CD4-positive, alpha-beta T cell treated with Interleukin-17A for 1 hour (primary cell): ENCODE measurements around the gene TRIB2.

Experiments
- DNase-seq: peaks from one replicate; pipeline ENCODE4 v3.0.0-alpha.2; 2020

TRIB2 gene

DNA sequence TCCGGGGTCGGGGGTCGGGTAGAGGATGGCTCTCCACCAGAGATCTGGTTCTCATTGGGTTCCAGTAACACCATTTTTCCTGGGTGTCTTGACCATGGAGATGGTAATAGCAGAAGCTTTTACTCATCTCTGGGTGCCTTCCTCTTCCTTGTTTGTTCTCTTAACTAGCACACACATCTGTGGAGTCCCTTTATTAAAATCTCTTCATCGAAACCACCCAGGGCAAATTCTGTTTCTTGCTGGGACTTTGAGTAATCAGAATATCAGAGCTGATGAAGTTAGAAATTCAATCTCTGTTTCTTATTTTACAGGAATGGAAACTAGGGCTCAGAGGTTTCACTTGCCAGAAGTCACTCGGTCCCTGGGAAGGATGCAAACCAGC, 15.0 kb upstream of the TRIB2 start:
- DNase-seq: no peak

DNA sequence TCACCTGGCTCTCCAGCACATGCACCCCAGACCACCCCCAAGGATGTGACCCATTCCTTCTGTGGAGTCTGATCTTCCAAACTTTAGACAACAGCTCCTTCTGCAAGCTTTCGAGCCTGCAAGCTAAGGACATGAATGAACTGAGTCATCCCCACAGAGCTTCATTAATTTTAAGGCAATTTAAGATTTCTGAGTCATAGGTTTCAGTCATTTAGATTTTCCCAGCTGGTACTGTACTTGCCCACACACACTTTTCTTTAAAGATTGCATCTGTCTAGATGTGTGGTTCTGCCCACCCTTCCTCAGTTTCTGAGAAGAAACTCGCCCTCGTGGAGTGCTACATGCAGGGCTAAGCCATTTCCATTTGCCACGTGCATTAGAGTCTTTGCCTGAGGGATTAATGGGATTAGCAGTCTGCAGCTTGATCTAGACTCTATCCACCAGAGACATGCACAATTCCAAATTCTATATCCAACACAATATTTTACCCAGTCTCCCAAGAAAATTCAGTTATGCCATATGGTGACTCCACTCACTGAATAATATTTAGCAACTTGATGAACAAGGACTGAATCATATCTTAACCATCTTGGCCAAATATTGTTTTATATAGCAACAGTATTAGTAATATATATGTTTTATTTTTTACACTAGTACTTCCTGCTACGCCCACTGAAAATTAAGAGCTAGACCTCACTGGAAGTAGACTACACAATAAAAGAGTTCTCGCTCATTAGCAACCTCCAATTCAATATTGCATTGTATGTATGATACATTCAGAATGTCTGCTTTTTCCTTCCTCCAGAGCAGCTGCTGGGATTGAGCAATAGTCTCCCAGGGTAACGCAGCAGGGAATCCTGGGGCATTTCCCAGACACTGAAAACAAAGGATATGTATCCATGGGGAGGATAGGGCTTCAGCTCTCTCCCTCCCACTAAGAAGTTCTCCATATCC, 14.3 kb upstream of the TRIB2 start:
- DNase-seq: no peak

DNA sequence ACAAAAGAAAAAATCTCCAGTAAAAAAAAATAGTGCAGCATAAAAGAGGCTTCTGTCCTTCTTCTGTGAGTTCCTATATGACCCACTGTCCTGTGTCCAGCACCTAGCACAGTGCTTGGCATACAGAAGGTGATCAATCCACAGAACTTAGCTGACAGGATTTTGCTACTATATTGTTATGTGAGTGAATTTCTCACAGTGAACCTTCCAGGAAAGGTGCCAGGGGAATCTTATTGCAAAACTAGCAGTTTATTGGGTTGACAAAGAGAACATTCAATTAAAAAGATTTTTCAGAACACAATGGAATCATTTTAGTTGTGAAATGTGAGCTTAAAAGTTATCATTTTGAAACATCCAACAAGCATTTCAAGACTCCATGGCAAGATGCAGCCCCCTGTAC, 12.4 kb upstream of the TRIB2 start:
- DNase-seq: no peak

DNA sequence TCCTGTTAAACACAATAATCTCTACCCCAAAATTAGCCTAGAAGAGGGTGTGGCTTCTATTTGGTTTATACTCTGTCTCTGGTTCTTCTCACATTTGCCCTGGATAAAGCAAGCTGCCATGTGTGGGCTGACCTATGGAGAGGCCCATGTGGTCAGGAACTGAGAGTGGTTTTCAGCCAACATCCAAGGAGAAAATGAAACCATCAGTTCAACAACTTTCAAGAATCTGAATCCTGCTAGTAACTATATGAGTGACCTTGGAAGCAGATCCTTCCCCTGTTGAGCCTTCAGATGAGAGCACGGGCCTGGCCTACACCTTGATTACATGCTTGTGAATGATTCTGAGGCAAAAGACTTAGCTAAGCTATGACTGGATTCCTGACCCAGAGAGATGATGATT, 11.5 kb upstream of the TRIB2 start:
- DNase-seq: no peak

DNA sequence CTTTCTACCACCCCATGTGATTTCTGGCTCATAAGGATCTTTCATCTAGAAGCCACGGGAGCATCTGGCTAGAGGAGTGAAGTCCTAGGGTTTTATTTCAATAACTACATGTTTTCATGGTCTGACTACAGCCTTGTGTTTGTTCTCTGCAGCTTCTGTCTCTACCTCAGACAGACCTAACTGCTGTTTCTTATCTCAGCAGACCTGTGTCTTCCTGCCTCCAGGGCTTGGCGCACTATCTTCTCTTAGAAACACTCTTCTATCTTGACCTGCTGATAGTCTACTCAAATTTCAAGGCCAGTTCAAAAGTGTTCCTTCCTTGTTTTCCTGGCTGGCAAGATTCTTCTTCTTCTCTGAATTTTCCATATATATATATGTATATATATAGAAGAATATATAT, 11.0 kb upstream of the TRIB2 start:
- DNase-seq: no peak

DNA sequence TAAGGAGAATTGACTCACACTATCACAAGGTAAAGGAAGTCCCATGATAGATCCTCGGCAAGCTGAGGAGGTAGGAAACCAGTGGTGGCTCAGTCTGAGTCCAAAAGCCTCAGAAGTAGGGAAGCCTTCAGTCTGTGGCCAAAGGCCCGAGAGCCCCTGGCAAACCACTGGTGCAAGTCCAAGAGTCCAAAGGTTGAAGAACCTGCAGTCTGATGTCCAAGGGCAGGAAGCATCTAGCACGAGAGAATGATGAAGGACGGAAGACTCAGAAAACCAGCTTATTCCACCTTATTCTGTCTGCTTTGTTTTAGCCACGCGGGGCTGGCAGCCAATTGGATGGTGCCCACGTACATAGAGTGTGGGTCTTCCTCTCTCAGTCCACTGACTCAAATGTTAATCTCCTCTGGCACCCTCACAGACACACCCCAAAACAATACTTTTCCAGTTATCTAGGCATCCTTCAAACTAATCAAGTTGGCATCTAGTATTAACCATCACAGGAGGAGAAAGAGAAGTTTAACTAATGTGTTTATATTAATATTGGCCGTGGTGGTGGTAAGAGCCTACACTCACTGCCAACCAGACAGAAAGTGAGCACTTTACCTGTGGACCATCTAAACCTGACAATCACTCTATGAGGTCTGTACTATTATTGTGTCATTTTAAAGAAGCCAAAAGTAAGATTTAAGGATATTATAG, 8.1 kb upstream of the TRIB2 start:
- DNase-seq: no peak

DNA sequence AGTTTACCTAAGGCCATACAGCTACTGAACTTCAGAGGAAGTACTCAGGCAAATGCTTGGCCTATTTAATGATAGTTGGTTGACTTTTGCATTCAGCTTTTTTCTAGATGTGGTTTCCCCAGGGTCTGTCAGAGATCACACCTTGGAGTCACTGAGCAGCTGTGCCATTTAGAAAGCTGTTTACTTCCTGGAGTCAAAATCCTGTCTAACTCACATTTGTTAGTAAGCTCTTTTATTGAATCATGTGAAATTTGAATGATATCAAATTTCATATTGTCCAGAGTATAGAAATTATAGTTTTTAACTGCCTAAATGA, 7.6 kb upstream of the TRIB2 start:
- peak; percentile 74 for DNase-seq

DNA sequence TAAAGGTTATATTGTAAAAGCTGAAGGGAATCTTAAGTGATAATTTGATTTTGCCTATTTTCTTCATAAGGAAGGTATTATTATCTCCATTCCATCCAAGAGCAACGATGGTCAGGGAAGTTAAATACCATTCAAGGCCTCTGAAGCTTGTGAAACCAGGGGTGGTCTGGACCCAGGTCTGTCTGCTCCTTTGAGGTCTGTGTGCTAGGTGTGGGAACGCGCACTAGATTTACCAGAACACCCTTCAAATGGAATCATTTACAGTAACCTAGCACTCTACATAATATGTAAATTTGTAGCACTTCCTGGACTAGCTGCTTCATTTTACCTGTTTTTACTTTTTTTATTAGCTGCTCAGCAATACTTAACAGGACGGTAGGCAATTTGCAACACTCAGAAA, 6.4 kb upstream of the TRIB2 start:
- DNase-seq: no peak

DNA sequence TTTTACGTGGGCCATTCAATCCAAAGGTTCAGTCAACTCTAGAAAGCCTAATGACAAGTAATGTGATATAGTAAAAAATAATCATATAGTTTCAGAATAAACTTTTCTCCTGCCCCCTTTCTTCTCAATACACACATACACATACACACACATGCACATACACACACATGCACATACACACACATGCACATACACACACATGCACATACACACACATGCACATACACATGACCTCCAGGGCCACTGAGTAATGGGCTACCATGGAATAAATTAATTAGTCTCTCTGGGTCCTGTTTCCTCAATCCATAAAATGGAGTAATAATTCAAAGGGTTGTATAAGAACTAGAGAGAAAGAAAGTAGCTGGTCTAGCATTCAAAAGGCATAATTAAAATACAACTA, 5.4 kb upstream of the TRIB2 start:
- no peak for DNase-seq

DNA sequence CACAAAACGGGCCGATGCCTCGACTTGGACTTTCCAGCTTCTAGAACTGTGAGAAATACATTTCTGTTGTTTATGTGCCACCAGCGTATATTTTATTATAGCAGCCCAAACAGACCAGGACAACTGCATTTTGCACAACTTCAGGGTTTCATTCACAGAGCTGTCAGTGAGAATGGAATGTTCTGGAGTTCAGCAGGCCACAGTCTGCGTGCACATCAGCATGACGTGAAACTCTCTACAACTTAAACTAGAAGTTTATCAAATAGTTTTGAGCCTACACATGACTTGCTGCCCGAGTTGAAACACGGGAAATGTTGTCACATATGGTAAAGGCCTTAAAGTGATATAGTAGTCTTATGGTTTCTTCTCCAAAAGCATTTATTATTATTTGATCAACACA, 3.9 kb upstream of the TRIB2 start:
- DNase-seq: no peak

DNA sequence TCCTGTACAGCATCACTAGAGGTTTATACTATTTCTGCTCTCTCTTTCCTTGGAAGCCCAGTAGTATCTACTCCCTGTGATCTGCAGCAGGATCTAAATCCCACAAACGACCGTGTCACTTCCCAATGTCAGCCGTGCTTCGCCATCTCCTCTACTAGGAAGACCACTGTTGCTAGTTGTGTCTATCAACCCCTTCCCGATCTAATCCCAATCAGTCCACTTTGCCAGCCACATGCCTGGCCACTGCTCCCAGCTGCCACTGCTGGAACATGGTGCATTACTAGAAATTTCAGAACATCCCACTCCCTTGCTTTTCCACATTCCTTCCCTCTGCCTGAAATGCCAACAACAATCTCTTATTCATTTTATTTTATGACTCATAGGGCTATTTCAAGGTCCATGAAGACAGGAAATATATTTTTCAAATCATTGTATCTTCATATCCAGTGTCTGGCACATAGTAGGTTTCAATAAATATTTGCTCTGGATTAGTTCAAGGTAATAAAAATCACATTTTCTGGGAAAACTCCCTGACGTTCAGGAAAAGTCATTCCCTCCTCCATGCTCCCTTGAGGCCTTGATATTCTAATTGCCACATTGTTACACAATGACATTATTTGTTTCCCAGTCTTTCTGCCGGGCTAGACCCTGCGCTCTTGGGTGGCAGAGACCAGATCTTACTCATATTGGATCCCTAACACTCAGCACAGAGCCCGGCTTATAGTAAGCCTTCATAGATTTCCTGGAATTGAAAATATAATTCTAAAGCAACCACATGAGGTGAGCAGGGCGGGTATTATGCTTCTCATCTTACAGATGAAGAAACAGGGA, 2.1 kb upstream of the TRIB2 start:
- DNase-seq: no peak

DNA sequence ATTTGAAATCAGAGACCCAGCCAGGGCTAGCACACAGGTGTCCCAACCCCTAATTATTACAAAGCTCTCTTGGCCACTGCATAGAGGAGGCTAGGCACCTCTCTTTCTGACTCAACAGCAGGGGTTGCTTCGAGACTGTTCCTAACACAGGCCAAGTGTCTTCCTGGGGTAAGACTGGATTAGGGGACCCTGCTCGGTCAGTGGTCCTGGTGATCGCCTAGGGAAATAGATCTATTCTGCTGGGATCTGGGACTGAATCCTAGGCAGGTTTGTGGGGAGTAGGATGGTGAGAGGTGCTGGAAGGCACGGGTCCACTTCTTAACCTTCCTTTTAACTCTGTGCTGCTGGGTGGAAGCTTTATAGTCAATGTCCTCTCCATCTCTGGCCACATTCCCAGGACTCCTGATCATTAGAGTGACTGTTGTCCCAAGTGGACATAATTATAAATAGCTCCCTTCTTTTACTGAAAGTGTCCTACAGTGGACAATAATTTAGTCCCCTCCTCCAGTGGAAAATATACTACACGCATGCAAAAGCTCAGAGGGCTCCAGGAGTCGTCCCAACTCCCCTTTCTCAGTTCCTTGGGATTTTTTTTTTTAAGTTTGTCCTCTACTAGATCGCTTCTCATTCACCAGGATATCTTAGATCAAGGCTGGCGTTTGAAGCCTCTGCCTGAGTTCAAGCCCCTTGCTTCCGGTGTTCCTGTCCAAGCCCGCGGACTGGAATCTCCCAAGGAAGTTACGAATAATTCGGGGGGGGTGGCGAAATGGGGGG, 1.3 kb upstream of the TRIB2 start:
- no peak for DNase-seq

DNA sequence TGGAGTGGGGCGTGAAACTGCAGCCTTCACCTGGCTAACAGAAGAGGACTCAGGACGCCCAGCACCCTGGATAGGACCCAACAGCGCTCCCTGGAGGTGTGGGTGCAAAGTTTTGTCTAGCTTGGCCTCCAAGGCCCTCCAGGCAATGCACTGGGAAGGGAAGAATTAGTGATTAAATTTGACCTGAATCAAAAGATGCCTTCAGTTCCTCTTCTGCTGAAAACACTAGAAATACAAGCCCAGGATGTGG, 779 bp upstream of the TRIB2 start:
- DNase-seq: peak; percentile 86

DNA sequence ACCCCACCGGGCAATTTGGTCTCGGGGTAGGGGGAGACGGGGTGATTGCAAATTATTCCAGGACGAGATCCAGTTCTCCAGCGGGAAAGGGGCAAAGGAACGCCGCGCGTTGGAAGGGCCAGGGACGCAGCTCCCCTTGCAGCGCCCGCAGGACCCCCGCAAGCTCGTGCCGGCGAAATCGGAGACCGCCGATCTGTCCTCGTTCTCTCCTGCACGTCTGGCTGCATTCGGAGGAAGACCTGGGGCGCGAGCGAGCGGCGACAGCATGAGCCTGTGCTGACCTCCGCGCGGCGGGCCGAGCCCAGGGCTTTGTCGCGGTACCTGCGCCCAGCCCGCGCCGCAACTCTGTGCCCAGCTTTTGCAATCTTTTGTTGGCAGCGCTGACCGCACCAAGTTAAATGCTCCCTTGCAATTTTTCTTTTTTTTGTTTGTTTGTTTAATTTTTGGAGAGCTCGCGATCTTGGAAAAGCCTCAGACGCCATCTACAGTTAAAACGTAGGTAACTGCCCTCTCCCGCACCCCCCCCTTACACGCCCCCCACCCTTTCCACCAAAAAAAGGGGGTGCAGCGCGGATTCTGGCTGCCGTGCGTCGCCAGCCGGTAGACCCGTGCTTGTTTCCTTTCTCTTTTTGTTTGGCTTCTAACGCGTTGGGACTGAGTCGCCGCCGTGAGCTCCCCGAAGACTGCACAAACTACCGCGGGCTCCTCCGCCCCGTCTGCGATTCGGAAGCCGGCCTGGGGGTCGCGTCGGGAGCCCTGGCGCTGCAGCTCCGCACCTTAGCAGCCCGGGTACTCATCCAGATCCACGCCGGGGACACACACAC, 667 bp downstream of the TRIB2 start:
- peak; percentile 74 for DNase-seq

DNA sequence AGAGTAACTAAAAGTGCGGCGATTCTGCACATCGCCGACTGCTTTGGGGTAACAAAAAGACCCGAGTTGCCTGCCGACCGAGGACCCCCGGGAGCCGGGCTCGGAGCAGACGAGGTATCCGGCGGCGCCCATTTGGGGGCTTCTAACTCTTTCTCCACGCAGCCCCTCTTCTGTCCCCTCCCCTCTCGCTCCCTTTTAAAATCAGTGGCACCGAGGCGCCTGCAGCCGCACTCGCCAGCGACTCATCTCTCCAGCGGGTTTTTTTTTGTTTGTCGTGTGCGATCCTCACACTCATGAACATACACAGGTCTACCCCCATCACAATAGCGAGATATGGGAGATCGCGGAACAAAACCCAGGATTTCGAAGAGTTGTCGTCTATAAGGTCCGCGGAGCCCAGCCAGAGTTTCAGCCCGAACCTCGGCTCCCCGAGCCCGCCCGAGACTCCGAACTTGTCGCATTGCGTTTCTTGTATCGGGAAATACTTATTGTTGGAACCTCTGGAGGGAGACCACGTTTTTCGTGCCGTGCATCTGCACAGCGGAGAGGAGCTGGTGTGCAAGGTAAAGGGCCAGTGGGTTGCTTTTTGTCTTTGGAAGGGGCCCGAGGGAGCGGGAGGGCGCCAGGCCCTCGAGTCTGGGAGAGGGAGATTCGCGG, 1.4 kb downstream of the TRIB2 start:
- peak; percentile 36 for DNase-seq

DNA sequence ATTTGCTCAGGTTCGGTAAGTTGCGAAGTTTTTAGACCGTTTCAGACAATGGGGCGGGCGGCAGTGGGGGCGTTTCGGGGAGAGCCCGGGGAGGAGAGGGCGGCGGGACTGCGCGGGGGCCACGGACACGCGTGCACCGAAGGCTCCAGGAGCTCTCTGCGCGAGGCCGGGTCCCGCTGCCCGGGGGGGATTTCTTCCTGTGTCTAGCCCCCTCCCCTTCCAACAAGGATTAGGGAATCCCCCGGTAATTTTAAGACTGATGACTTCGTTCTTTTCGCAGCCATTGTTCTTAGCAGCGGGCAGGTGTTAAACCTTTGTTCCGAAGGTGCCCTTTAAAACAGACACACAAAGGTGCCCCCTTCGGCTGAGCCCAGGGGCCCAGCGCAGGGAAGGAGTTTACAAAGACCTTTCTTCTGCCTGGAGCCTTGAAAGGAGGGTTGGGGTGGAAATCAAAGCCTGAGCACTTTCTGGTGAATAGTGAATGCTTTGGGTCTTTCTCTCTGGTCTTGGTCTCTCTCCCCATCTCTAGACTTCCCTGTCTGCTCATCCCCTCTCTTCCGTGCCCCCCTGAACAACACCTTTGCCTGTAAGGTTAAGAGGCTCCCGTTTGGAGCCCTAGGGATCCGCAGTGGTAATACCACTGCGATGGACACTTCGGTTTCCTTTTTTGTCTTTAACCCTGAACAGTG, 2.1 kb downstream of the TRIB2 start:
- DNase-seq: peak; percentile 39

DNA sequence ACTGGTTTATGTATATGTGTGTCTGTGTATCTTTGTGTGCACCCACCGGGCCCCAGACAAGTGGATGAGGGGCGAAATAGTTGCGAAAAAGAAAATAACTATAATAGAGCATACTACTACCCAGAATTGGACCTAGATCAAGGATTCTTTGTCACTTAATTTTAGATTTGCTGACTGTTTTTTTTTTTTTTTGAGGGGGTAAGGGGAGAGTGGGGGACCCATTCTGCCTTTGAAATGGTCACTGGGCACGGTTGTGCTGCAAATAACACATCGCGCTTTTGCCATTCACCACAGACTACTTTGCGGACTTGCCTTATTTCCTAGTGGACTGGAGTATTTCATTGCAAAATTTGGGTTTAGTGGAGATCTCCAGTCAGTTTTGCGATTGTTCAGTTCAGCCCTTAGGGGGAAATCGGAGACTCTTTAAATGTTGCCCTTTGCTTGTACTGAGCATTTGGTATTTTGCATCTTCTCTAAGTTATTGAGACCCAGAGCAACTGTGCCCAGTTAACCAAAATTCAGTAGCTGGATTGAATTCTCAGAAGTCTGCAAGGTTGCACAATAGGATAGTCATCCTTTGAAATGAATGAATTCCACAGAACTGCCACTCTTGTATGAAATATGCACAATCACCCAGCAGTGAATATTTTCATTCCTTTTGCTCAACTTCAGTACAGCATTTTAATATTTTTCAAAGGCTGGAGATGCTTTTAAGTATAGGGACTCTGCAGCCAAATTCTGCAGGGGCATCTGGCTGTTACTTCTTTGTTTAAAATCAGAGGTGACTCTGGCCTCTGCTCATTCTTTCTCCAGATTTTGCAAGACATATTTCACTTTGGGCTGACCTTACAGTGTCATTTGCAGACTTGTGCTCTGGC, 2.9 kb downstream of the TRIB2 start:
- DNase-seq: no peak

DNA sequence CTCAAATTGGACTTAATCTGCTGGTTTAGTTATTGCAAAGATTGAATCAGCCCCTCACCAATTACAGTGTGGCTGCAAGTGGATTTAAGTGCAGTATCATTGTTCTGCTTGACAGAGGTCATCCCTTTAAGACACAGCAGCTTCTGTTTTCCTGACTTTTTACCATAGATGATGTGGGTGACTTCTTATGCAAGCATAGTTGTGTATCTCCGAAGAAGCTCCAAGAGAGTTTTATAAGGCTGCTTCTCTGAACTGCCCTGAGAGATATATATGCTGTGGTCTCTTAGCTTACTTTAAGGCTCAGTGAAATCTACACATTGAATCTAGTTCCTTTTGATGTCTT, 3.5 kb downstream of the TRIB2 start:
- DNase-seq: no peak

DNA sequence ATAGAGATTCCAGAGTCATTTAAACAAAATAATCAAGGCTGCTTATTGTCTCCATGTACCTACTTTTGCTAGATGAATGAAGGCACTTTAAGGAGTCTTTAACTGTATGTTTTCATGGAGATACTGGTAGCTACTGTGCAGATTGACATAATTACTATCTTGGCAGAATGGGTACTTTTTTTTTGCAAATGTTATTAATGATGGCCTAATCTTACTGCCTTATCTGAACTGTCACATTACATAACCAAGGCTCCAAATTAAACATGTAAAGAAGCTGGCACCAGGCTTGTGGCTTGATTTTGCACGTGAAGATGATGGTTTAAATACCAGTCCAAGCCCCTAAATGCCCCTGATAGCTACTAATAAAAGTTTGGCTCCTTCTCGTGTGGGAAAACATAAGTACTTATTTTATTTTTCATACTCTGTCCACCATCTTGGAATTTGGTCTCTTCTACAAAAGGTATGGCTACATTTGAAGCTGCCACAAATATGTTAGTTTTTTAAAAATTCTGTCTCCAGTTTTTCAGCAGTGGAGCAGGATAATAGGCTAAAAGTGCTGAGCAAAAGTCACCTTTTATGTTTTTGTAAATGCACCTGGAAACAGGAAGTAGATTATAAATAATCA, 4.1 kb downstream of the TRIB2 start:
- DNase-seq: peak; percentile 20
